GM19455 (cell line): ENCODE results near the gene MORN5.

ENCODE experiments used
- ATAC-seq: cut with Tn5 transposase; IDR thresholded peaks from one replicate; pipeline ENCODE4 v1.9.1; 2021; ENCODE audit not compliant: unreplicated experiment

The MORN5 gene

GRCh38 chr9:122124528-122124927 lies 35.2 kb upstream of the MORN5 start:
- ATAC-seq, result no peak

GRCh38 chr9:122125158-122125508 lies 34.6 kb upstream of the MORN5 start:
- no peak for ATAC-seq

- no peak for ATAC-seq
These were observed 34.0 kb upstream of the MORN5 start for GRCh38 chr9:122125509-122126330.

- ATAC-seq, result no peak
These were observed 33.1 kb upstream of the MORN5 start for GRCh38 chr9:122126331-122127261.

GRCh38 chr9:122127396-122127798 lies 32.3 kb upstream of the MORN5 start:
- ATAC-seq, result no peak

- no peak for ATAC-seq
These were observed 31.4 kb upstream of the MORN5 start for GRCh38 chr9:122128007-122128968.

- ATAC-seq, result no peak
These were observed 30.8 kb upstream of the MORN5 start for GRCh38 chr9:122128969-122129343.

GRCh38 chr9:122129969-122130368 lies 29.7 kb upstream of the MORN5 start:
- ATAC-seq, result no peak

GRCh38 chr9:122130837-122131236 lies 28.9 kb upstream of the MORN5 start:
- ATAC-seq, result no peak

- no peak for ATAC-seq
These were observed 28.2 kb upstream of the MORN5 start for GRCh38 chr9:122131401-122132001.

- no peak for ATAC-seq
These were observed 27.2 kb upstream of the MORN5 start for GRCh38 chr9:122132539-122132938.

GRCh38 chr9:122133263-122133983 lies 26.3 kb upstream of the MORN5 start:
- no peak for ATAC-seq

GRCh38 chr9:122133984-122134535 lies 25.6 kb upstream of the MORN5 start:
- no peak for ATAC-seq

- no peak for ATAC-seq
These were observed 24.7 kb upstream of the MORN5 start for GRCh38 chr9:122134822-122135528.

- ATAC-seq, result no peak
These were observed 24.2 kb upstream of the MORN5 start for GRCh38 chr9:122135529-122135859.

GRCh38 chr9:122138560-122139268 lies 21.0 kb upstream of the MORN5 start:
- no peak for ATAC-seq

- ATAC-seq, result no peak
These were observed 19.1 kb upstream of the MORN5 start for GRCh38 chr9:122140368-122141193.

- ATAC-seq, result no peak
These were observed 18.0 kb upstream of the MORN5 start for GRCh38 chr9:122141671-122142070.
